Posterior cingulate gyrus (tissue), 11 donors: Measurements from ENCODE around the gene FOXC2.

ENCODE experiments used
- DNase-seq, 10 donors: peaks; one replicate each; pipeline versions ENCODE4 v3.0.0 to v3.0.0-alpha.2; 2020 to 2021; ENCODE audit warnings: mixed read lengths in 3 of 10
- intact Hi-C: fragments of 100-400 bp; cut with DNase I; formaldehyde crosslinking; loops from one replicate; pipeline ENCODE4 v1.15.1; 2023

FOXC2 gene

GRCh38 chr16:86553356-86553755 lies 13.3 kb upstream of the FOXC2 start:
- intact Hi-C loops = loop anchor here (10.0 kb wide), 1 partner anchor 831 kb away; the partner anchor contains the start of gene FBXO31
- no peak for DNase-seq

GRCh38 chr16:86554599-86554916 lies 12.1 kb upstream of the FOXC2 start:
- intact Hi-C loops = loop anchor here (10.0 kb wide), 1 partner anchor 830 kb away; the partner anchor contains the start of gene FBXO31
- peak in 1 of 10 donors; percentile 77 for DNase-seq

- intact Hi-C loops = loop anchor here (10.0 kb wide), 1 partner anchor 830 kb away; the partner anchor contains the start of gene FBXO31
- peak; percentile 84 to 98 (median 90) for DNase-seq
Measured at GRCh38 chr16:86554917-86555703, 11.5 kb upstream of the FOXC2 start, which contains the start of gene MTHFSD. Gene MTHFSD (minus strand): TSS chr16:86555235. CDS start chr16:86555184, 51 bp downstream.

- intact Hi-C loops = loop anchor here (10.0 kb wide), 1 partner anchor 829 kb away; the partner anchor contains the start of gene FBXO31
- peak in 1 of 10 donors; percentile 82 for DNase-seq
Measured at GRCh38 chr16:86555704-86556075, 10.9 kb upstream of the FOXC2 start.

- no peak for DNase-seq
- intact Hi-C loops = loop anchor here (10.0 kb wide), 1 partner anchor 828 kb away; the partner anchor contains the start of gene FBXO31
Measured at GRCh38 chr16:86556576-86556975, 10.1 kb upstream of the FOXC2 start.

- intact Hi-C loops = loop anchor here (10.0 kb wide), 1 partner anchor 827 kb away; the partner anchor contains the start of gene FBXO31
- DNase-seq = no peak
Measured at GRCh38 chr16:86557587-86557986, 9.0 kb upstream of the FOXC2 start.

GRCh38 chr16:86558355-86559193 lies 8.1 kb upstream of the FOXC2 start:
- no peak for DNase-seq
- intact Hi-C loops = loop anchor here (10.0 kb wide), 1 partner anchor 826 kb away; the partner anchor contains the start of gene FBXO31

GRCh38 chr16:86559802-86560305 lies 6.8 kb upstream of the FOXC2 start:
- intact Hi-C loops = loop anchor here (5.0 to 10.0 kb wide), 2 partner anchors 737 to 825 kb away; partner anchors contain the start of gene FBXO31
- DNase-seq = no peak

GRCh38 chr16:86562356-86562755 lies 4.3 kb upstream of the FOXC2 start:
- intact Hi-C loops = loop anchor here (5.0 kb wide), 1 partner anchor 735 kb away; no protein-coding TSS in a partner anchor
- DNase-seq = no peak

GRCh38 chr16:86563469-86564345 lies 2.9 kb upstream of the FOXC2 start:
- intact Hi-C loops = loop anchor here (1.0 to 5.0 kb wide), 3 partner anchors 499 to 734 kb away; no protein-coding TSS in a partner anchor
- peak; percentile 73 to 98 (median 89) for DNase-seq

- intact Hi-C loops = no loop called here
- DNase-seq = no peak
Measured at GRCh38 chr16:86565181-86565631, 1.4 kb upstream of the FOXC2 start.

GRCh38 chr16:86565644-86566511 lies 751 bp upstream of the FOXC2 start:
- DNase-seq = no peak
- intact Hi-C loops = no loop called here

GRCh38 chr16:86566966-86567700 lies 504 bp downstream of the FOXC2 start:
- no peak for DNase-seq
- intact Hi-C loops = no loop called here

- no peak for DNase-seq
- intact Hi-C loops = no loop called here
Measured at GRCh38 chr16:86567701-86568581, 1.3 kb downstream of the FOXC2 start.

GRCh38 chr16:86568677-86569623 lies 2.3 kb downstream of the FOXC2 start:
- intact Hi-C loops = no loop called here
- DNase-seq = no peak
